ENCODE data around the gene CDK19.

Gene CDK19

GRCh38 chr6:110622912-110623578 lies 192.2 kb downstream of the CDK19 start:
- no peak for DNase-seq
- peaks cover 29 to 34% (median 34%) of the 10 kb centered on the region in 3 donors for H3K36me3 ChIP-seq
- no peaks in the 10 kb centered on the region for H3K27me3 ChIP-seq
- intact Hi-C loops (cut with DNase I; ENCODE audit: low total_unique reads) = no loop called here
- no peak for TF ChIP-seq CTCF (IDR thresholded peaks at IDR 0.05)
- no peaks in the 10 kb centered on the region for H3K4me1 ChIP-seq
- H3K4me3 ChIP-seq = no peak overlapping the region
- H3K9me3 ChIP-seq = no peaks in the 10 kb centered on the region
- no peak overlapping the region for H3K27ac ChIP-seq

GRCh38 chr6:110621061-110621460 lies 194.2 kb downstream of the CDK19 start:
- Histone ChIP-seq H3K27me3 (no peaks in the 10 kb centered on the region), H3K27ac (no peak overlapping the region), H3K4me3 (no peak overlapping the region), H3K4me1 (no peaks in the 10 kb centered on the region), H3K36me3 (peaks cover 26 to 40% (median 30%) of the 10 kb centered on the region in 3 donors), H3K9me3 (no peaks in the 10 kb centered on the region)
- no peak for TF ChIP-seq CTCF (IDR thresholded peaks at IDR 0.05)
- intact Hi-C loops (cut with DNase I; ENCODE audit: low total_unique reads) = no loop called here
- no peak for DNase-seq

- Histone ChIP-seq H3K27me3 (no peaks in the 10 kb centered on the region), H3K4me3 (no peak overlapping the region), H3K27ac (no peak overlapping the region), H3K36me3 (peaks cover 26 to 45% (median 30%) of the 10 kb centered on the region in 3 donors), H3K9me3 (no peaks in the 10 kb centered on the region), H3K4me1 (no peaks in the 10 kb centered on the region)
- TF ChIP-seq CTCF (IDR thresholded peaks at IDR 0.05) = no peak
- intact Hi-C loops (cut with DNase I; ENCODE audit: low total_unique reads) = no loop called here
- DNase-seq = no peak
Measured at GRCh38 chr6:110620065-110620464, 195.2 kb downstream of the CDK19 start.

- Histone ChIP-seq H3K4me1 (no peaks in the 10 kb centered on the region), H3K36me3 (peaks cover 29 to 47% (median 30%) of the 10 kb centered on the region in 3 donors), H3K27ac (no peak overlapping the region), H3K9me3 (no peaks in the 10 kb centered on the region), H3K27me3 (no peaks in the 10 kb centered on the region), H3K4me3 (no peak overlapping the region)
- no peak for TF ChIP-seq CTCF (IDR thresholded peaks at IDR 0.05)
- no peak for DNase-seq
- intact Hi-C loops (cut with DNase I; ENCODE audit: low total_unique reads) = no loop called here
Measured at GRCh38 chr6:110619275-110619908, 195.9 kb downstream of the CDK19 start.

GRCh38 chr6:110618591-110619267 lies 196.5 kb downstream of the CDK19 start:
- intact Hi-C loops (cut with DNase I; ENCODE audit: low total_unique reads) = no loop called here
- Histone ChIP-seq H3K9me3 (no peaks in the 10 kb centered on the region), H3K27me3 (no peaks in the 10 kb centered on the region), H3K36me3 (peaks cover 30 to 53% (median 36%) of the 10 kb centered on the region in 3 donors), H3K27ac (no peak overlapping the region), H3K4me1 (no peaks in the 10 kb centered on the region), H3K4me3 (no peak overlapping the region)
- no peak for TF ChIP-seq CTCF (IDR thresholded peaks at IDR 0.05)
- DNase-seq = no peak
